ENCODE measurements around the gene SDK1. TPM values are rescaled to one million over a fixed set of nuclear protein-coding genes. Genes with fewer than 3 reads are reported as not detected.

The SDK1 gene
- total and polyA plus RNA-seq, 2 experiments from 2014 or later: 4.1 to 16.5 TPM

GRCh38 chr7:3436746-3437145, 135.7 kb downstream of the SDK1 start:
- Histone ChIP-seq H3K4me3 (no peak overlapping the region), H3K36me3 (no peaks in the 10 kb centered on the region), H3K9me3 (ENCODE audit: low read depth) (no peaks in the 10 kb centered on the region)

GRCh38 chr7:3437467-3437866, 136.4 kb downstream of the SDK1 start:
- H3K36me3 ChIP-seq: no peaks in the 10 kb centered on the region
- H3K9me3 ChIP-seq (ENCODE audit: low read depth): no peaks in the 10 kb centered on the region
- TF ChIP-seq CTCF (IDR thresholded peaks at IDR 0.05; ENCODE audit: low read depth, low read length): no peak
- peak overlapping the region; percentile 57 for H3K27ac ChIP-seq
- peaks cover 28% of the 10 kb centered on the region for H3K4me1 ChIP-seq (ENCODE audit: low read depth)
- DNase-seq (ENCODE audit: low read depth in 1 of 2, low spot score in 1 of 2): peak in 1 of 2 donors; percentile 21
- no peaks in the 10 kb centered on the region for H3K27me3 ChIP-seq
- no peak overlapping the region for H3K4me3 ChIP-seq

More at GRCh38 chr7:3436746-3437145, 135.7 kb downstream of the SDK1 start:
- peak overlapping the region; percentile 57 for H3K27ac ChIP-seq
- DNase-seq (ENCODE audit: low read depth in 1 of 2, low spot score in 1 of 2): peak in 1 of 2 donors; percentile 56
- peaks cover 31% of the 10 kb centered on the region for H3K4me1 ChIP-seq (ENCODE audit: low read depth)
- H3K27me3 ChIP-seq: no peaks in the 10 kb centered on the region
- no peak for TF ChIP-seq CTCF (IDR thresholded peaks at IDR 0.05; ENCODE audit: low read depth, low read length)

- Histone ChIP-seq H3K27me3 (no peaks in the 10 kb centered on the region), H3K9me3 (ENCODE audit: low read depth) (no peaks in the 10 kb centered on the region), H3K4me1 (ENCODE audit: low read depth) (peaks cover 27% of the 10 kb centered on the region), H3K27ac (peak overlapping the region; percentile 57), H3K36me3 (no peaks in the 10 kb centered on the region), H3K4me3 (no peak overlapping the region)
- TF ChIP-seq CTCF (IDR thresholded peaks at IDR 0.05; ENCODE audit: low read depth, low read length): no peak
- peak in 1 of 2 donors; percentile 50 for DNase-seq (ENCODE audit: low read depth in 1 of 2, low spot score in 1 of 2)
These were observed 137.3 kb downstream of the SDK1 start for GRCh38 chr7:3438352-3438751.

- TF ChIP-seq CTCF (IDR thresholded peaks at IDR 0.05; ENCODE audit: low read depth, low read length): no peak
- H3K27ac ChIP-seq: no peak overlapping the region
- H3K9me3 ChIP-seq (ENCODE audit: low read depth): no peaks in the 10 kb centered on the region
- H3K4me1 ChIP-seq (ENCODE audit: low read depth): peaks cover 27% of the 10 kb centered on the region
- H3K36me3 ChIP-seq: no peaks in the 10 kb centered on the region
- H3K4me3 ChIP-seq: no peak overlapping the region
- no peaks in the 10 kb centered on the region for H3K27me3 ChIP-seq
- DNase-seq (ENCODE audit: low read depth in 1 of 2, low spot score in 1 of 2): peak in 1 of 2 donors; percentile 90
These were observed 138.4 kb downstream of the SDK1 start for GRCh38 chr7:3439333-3440030.

- no peak for DNase-seq (ENCODE audit: low read depth in 1 of 2, low spot score in 1 of 2)
- H3K27me3 ChIP-seq: no peaks in the 10 kb centered on the region
- H3K4me3 ChIP-seq: no peak overlapping the region
- H3K4me1 ChIP-seq (ENCODE audit: low read depth): peaks cover 27% of the 10 kb centered on the region
- no peaks in the 10 kb centered on the region for H3K9me3 ChIP-seq (ENCODE audit: low read depth)
- H3K27ac ChIP-seq: no peak overlapping the region
- H3K36me3 ChIP-seq: no peaks in the 10 kb centered on the region
- TF ChIP-seq CTCF (IDR thresholded peaks at IDR 0.05; ENCODE audit: low read depth, low read length): no peak
These were observed 139.5 kb downstream of the SDK1 start for GRCh38 chr7:3440509-3440908.
